NB4 (cell line): ENCODE measurements around the gene ATG16L1.

Experiments used
- POLR2A ChIP-seq: IDR thresholded peaks from 2 replicates; pipeline ENCODE4 v1.6.1; 2011; ENCODE audit warnings: mild to moderate bottlenecking; ENCODE audit not compliant: insufficient read length; ENCODE audit errors: extremely low read depth
- TF ChIP-seq, protein P1 (sequence below): IDR thresholded peaks from one replicate; pipeline ENCODE4 v1.5.1; 2012; ENCODE audit warnings: low read depth, low read length

DNA sequence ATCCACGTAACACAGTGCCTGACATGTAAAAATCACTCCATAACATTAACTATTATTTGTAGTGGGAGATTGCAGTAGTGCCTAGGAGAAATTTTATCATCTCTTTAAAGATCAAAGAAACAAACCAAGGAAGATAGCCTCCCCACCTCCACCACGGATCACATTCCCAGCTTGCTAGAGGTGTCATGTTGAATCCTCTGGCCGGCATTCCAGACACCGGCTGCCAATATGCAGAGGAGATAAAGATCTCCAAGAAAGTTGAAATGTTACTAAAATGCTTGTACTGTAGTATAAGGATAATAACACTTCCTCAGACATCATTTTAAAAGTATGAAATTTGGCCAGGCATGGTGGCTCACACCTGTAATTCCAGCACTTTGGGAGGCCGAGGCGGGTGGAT, 6.1 kb upstream of the ATG16L1 start:
- TF ChIP-seq, protein P1, sequence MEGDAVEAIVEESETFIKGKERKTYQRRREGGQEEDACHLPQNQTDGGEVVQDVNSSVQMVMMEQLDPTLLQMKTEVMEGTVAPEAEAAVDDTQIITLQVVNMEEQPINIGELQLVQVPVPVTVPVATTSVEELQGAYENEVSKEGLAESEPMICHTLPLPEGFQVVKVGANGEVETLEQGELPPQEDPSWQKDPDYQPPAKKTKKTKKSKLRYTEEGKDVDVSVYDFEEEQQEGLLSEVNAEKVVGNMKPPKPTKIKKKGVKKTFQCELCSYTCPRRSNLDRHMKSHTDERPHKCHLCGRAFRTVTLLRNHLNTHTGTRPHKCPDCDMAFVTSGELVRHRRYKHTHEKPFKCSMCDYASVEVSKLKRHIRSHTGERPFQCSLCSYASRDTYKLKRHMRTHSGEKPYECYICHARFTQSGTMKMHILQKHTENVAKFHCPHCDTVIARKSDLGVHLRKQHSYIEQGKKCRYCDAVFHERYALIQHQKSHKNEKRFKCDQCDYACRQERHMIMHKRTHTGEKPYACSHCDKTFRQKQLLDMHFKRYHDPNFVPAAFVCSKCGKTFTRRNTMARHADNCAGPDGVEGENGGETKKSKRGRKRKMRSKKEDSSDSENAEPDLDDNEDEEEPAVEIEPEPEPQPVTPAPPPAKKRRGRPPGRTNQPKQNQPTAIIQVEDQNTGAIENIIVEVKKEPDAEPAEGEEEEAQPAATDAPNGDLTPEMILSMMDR, result no peak
- TF ChIP-seq POLR2A, result no peak
